Stomach (tissue), 4 donors: Measurements from ENCODE around the gene AQR.
"Not testable (repeated sequence)": the region's sequence is repeated elsewhere in the genome, so short reads cannot be mapped to it uniquely, and the experiment has no call there.

Source experiments
- CTCF ChIP-seq, 7 experiments: fragments of 450-650 bp in 4 of 7; fragments of 200-600 bp in 3 of 7; sonication (generic) in 3 of 7; IDR thresholded peaks; one replicate each; pipeline ENCODE4 v1.5.1; 2016 to 2019; ENCODE audit warnings: antibody characterized with exemption in 7 of 7, control low read depth in 2 of 7, mild to moderate bottlenecking in 1 of 7
- POLR2A ChIP-seq, 4 donors: fragments of 450-650 bp; IDR thresholded peaks; one replicate each; pipeline ENCODE4 v1.6.1; 2016; ENCODE audit warnings: antibody characterized with exemption in 4 of 4, control low read depth in 2 of 4, mild to moderate bottlenecking in 1 of 4, moderate library complexity in 1 of 4

DNA sequence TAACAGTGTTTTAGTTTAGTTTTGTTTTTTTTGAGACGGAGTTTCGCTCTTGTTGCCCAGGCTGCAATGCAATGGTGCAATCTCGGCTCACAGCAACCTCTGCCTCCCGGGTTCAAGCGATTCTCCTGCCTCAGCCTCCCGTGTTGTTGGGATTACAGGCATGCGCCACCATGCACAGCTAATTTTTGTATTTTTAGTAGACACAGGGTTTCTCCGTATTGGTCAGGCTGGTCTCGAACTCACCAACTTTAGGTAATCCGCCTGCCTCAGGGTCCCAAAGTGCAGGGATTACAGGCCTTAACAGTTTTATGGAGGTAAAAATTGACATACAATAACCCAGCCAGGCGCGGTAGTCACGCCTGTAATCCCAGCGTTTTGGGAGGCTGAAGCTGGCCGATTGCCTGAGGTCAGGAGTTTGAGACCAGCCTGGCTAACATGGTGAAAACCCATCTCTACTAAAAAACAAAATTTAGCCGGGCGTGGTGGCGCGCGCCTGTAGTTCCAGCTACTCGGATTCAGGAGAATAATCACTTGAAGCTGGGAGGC is 629 bp upstream of the AQR start:
- TF ChIP-seq CTCF (IDR thresholded peaks at IDR 0.05): peak in 1 of 7 experiments; percentile 5
- not testable (repeated sequence) for TF ChIP-seq POLR2A (IDR thresholded peaks at IDR 0.05)
